GM19324 (cell line): Measurements from ENCODE around the gene CAMK2N2.

Experiments used
- ATAC-seq: cut with Tn5 transposase; IDR thresholded peaks from one replicate; pipeline ENCODE4 v1.9.1; 2021; ENCODE audit warnings: mild to moderate bottlenecking, moderate library complexity; ENCODE audit not compliant: unreplicated experiment, low FRiP score

Gene CAMK2N2

GRCh38 chr3:184261270-184261853 lies at the start of gene CAMK2N2:
TSS of gene CAMK2N2 (minus strand) at chr3:184261553. CDS start at chr3:184261285, 268 bp downstream.
- no peak for ATAC-seq

DNA sequence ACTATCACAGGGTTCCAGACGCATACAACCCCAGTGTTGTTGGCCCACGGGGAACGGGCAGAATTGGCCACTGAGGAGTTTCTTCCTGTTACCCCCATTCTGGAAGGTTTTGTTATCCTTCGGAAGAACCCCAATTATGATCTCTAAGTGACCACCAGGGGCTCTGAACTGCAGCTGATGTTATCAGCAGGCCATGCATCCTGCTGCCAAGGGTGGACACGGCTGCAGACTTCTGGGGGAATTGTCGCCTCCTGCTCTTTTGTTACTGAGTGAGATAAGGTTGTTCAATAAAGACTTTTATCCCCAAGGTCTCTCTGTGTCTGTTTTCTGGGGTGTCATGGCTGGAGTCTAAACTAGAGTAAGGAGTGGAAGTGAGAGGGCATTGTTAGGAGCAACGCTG lies 47.4 kb upstream of the CAMK2N2 start:
- no peak for ATAC-seq

GRCh38 chr3:184307915-184308314 lies 46.6 kb upstream of the CAMK2N2 start:
- ATAC-seq = no peak

DNA sequence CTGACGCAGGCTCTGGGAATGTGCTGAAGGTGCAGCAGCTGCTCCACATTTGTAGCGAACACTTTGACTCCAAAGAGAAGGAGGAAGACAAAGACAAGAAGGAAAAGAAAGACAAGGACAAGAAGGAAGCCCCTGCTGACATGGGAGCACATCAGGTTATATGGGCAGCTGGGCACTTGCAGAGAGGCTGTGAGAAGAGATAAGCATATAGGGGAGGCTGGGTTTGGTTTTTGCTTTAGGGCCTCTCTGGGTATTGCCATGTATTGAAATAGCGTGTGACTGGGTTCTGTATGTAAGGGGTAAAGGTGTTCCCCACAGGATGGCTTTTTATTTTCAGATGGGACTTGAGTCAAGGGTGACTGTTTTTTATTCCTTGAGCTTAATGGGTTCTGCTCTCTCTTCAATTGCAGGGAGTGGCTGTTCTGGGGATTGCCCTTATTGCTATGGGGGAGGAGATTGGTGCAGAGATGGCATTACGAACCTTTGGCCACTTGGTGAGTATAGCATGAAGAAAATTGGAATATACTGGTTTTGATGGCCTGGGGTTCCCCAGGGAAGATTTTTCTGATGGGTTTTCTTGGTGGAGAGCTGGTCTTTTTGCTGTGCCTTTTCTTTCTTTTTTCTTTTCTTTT lies 45.1 kb upstream of the CAMK2N2 start:
- no peak for ATAC-seq

DNA sequence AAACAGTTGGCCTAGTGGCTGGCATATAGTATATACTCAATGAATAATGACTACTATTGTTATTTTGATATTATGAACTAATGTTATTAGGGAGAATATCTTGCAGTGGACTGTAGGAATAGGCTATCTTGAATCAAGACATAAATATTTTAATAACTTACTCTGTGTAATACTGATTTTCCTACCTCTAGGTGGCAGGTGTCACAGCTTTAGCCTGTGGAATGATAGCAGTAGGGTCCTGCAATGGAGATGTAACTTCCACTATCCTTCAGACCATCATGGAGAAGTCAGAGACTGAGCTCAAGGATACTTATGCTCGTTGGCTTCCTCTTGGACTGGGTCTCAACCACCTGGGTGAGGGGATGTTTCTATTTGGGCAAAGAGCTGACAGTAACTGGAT lies 44.2 kb upstream of the CAMK2N2 start:
- ATAC-seq = no peak

DNA sequence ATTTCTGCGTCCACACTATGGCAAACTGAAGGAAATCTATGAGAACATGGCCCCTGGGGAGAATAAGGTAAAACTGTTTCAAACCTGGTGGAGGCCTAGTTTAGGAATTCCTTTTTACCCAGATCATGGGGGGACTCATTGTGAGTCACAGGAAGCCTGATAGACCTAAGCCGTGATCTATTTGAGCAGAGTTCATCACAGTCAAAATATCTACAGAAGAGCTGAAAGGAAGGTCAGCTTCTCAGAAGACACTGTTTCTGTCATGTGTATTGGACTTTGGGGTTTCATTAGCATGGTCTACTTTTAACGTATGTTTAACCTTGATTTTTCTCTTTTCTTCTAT lies 39.0 kb upstream of the CAMK2N2 start:
- no peak for ATAC-seq

- ATAC-seq = no peak
Measured at GRCh38 chr3:184299488-184300377, 38.4 kb upstream of the CAMK2N2 start.

GRCh38 chr3:184298759-184299487 lies 37.6 kb upstream of the CAMK2N2 start, which contains the start of gene PSMD2:
TSS of gene PSMD2 (plus strand) at chr3:184299241. CDS start at chr3:184299267, 26 bp downstream.
- peak; percentile 97 for ATAC-seq

GRCh38 chr3:184296616-184297015 lies 35.3 kb upstream of the CAMK2N2 start:
- no peak for ATAC-seq

- ATAC-seq = no peak
Measured at GRCh38 chr3:184295771-184296170, 34.4 kb upstream of the CAMK2N2 start.

- ATAC-seq = no peak
Measured at GRCh38 chr3:184291738-184292445, 30.5 kb upstream of the CAMK2N2 start.

- ATAC-seq = no peak
Measured at GRCh38 chr3:184291044-184291737, 29.8 kb upstream of the CAMK2N2 start.

- no peak for ATAC-seq
Measured at GRCh38 chr3:184290331-184290730, 29.0 kb upstream of the CAMK2N2 start.

DNA sequence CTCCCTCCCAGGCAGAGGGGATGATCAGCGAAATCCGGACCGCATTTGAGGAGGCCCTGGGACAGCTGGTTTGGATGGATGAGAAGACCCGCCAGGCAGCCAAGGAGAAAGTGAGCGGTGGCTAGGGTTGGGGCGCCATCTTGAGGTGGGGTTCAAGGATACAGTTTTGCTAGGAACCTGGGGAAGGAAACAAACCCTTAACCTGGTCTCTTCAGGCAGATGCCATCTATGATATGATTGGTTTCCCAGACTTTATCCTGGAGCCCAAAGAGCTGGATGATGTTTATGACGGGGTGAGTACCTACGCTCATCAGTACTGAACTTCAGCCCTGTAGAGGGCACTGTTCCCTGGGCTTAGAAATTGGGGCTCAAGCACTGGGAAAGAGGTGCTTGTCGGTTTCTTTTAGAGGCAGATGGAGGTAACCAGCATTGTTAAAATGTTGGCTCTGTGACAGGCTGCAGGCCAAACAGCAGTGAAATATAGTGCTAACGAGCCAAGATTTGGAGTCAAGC lies 28.1 kb upstream of the CAMK2N2 start:
- ATAC-seq = no peak

DNA sequence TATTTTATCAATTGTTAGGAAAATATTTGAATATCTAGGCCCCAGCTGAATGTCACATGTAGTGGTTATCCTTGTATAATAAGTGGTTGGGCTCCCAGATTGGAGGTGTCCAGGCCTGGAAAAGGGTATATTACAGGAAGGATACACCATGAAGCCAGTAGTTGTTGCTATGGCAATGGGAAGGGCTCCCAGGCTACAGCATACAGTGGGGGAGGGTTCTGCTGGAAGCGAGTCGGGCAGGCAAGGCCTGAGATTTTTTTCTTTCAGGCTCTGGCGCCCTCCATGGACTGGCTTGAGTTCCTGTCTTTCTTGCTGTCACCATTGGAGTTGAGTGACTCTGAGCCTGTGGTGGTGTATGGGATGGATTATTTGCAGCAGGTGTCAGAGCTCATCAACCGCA lies 23.3 kb upstream of the CAMK2N2 start:
- no peak for ATAC-seq

DNA sequence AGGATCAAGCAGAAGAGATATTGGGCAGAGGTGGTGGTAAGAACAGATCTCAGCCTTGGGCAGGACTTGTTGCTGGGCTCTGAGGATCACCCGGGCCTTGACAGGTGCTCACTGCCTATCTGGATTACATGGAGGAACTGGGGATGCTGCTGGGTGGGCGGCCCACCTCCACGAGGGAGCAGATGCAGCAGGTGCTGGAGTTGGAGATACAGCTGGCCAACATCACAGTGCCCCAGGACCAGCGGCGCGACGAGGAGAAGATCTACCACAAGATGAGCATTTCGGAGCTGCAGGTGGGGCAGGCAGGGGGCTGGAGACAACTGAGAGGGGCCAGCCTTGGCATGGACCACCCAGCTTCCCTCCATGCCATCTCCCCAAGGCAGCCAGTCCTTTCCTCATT lies 22.3 kb upstream of the CAMK2N2 start:
- ATAC-seq = no peak

DNA sequence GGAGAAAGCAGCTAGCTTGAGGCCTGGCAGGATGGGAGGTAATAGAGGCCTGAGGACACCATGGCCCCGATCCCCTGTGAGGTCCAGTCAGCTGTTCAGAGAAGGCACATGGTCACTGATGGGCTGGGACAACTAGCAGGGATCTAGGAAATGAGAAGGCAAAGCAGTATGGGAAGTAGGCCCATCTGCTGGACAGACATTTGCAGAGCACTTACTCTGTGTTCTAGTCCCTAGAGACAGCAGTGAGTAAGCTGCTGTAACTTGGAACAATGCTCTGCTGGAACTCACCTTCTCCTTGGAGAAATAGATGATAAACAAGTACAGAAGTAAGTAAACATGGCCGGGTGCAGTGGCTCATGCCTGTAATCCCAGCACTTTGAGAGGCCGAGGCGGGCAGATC lies 21.6 kb upstream of the CAMK2N2 start:
- no peak for ATAC-seq

DNA sequence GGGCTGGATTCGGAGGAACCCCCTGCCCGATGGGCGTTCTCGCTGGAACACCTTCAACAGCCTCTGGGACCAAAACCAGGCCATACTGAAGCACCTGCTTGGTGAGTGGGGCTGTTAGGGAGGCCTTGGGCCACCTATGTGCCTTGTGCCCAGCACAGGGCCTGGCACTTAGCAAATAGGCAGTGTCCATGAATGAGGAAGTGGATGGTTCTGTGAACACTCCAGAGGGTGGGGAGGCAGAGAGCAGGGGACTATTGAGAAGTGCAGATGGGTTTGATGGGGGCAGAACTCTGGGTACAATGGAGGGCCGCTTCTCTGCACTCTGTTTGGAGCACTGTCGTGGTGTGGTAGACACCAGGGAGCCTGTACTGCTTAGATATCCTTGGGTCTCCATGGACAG lies 16.0 kb upstream of the CAMK2N2 start:
- no peak for ATAC-seq
